GM10266 (cell line): ENCODE results near the gene ABHD17A.

Experiments
- DNase-seq: peaks from one replicate; pipeline ENCODE4 v3.0.0; 2012; ENCODE audit errors: extremely low spot score
- CTCF ChIP-seq: IDR thresholded peaks from 2 replicates; pipeline ENCODE4 v1.5.1; 2012; ENCODE audit warnings: mild to moderate bottlenecking, low read depth; ENCODE audit not compliant: control insufficient read depth, insufficient read depth; ENCODE audit errors: missing control alignments

ABHD17A gene

GRCh38 chr19:1910177-1910576, 24.9 kb upstream of the ABHD17A start:
- TF ChIP-seq CTCF, result no peak

GRCh38 chr19:1909761-1910080, 24.4 kb upstream of the ABHD17A start:
- no peak for DNase-seq
- TF ChIP-seq CTCF, result no peak

More at GRCh38 chr19:1910177-1910576, 24.9 kb upstream of the ABHD17A start:
- DNase-seq, result no peak

- no peak for TF ChIP-seq CTCF
- no peak for DNase-seq
Measured at GRCh38 chr19:1908364-1908678, 23.0 kb upstream of the ABHD17A start.

- no peak for TF ChIP-seq CTCF
- no peak for DNase-seq
Measured at GRCh38 chr19:1907563-1908363, 22.5 kb upstream of the ABHD17A start.

GRCh38 chr19:1906985-1907562, 21.8 kb upstream of the ABHD17A start:
- DNase-seq, result no peak
- no peak for TF ChIP-seq CTCF

GRCh38 chr19:1905863-1906375, 20.6 kb upstream of the ABHD17A start:
- no peak for DNase-seq
- no peak for TF ChIP-seq CTCF
